ENCODE measurements around the gene WIPF2. TPM values are rescaled to one million over a fixed set of nuclear protein-coding genes. Genes with fewer than 3 reads are reported as not detected.

The WIPF2 gene
- total and polyA plus RNA-seq, 2 donors (not counting 3 experiments of a cell fraction or from before 2014, with no cell fraction given) = 8.4 to 30.4 TPM

- TF ChIP-seq JUN (IDR thresholded peaks at IDR 0.05; ENCODE audit: borderline replicate concordance, insufficient read depth, insufficient read length, low read depth) = no peak
- TF ChIP-seq POLR2A (IDR thresholded peaks at IDR 0.05; ENCODE audit: low read depth, low read length) = no peak
- TF ChIP-seq FOS (IDR thresholded peaks at IDR 0.05; ENCODE audit: borderline replicate concordance, insufficient read depth, low read length) = no peak
- no peak for TF ChIP-seq MYC (IDR thresholded peaks at IDR 0.05; ENCODE audit: low read depth, low read length)
- TF ChIP-seq CTCF (IDR thresholded peaks at IDR 0.05; ENCODE audit: extremely low read depth in 1 of 2, insufficient read depth in 1 of 2, low read depth in 1 of 2, low read length in 2 of 2) = no peak
- TF ChIP-seq GATA2 (IDR thresholded peaks at IDR 0.05; ENCODE audit: insufficient read depth, insufficient read length, low read depth, low read length) = no peak
- no peak for TF ChIP-seq EZH2 (IDR thresholded peaks at IDR 0.05; ENCODE audit: borderline replicate concordance, low read depth, low read length, severe bottlenecking)
- Histone ChIP-seq H3K36me3 (ENCODE audit: control insufficient read depth in 2 of 2, extremely low read depth in 1 of 2, insufficient read depth in 2 of 2, low read length in 2 of 2) (peaks cover 0 to 3% of the 10 kb centered on the region in 2 experiments), H3K9me1 (replicated peaks; ENCODE audit: control insufficient read depth, extremely low read depth, insufficient read depth, low read length) (no peaks in the 10 kb centered on the region), H4K20me1 (replicated peaks; ENCODE audit: control insufficient read depth, extremely low read depth, insufficient read depth, low read length) (no peaks in the 10 kb centered on the region), H3K27me3 (ENCODE audit: control insufficient read depth in 2 of 2, insufficient read depth in 2 of 2, low read length in 2 of 2) (no peaks in the 10 kb centered on the region), H3K4me1 (ENCODE audit: control insufficient read depth, extremely low read depth, insufficient read depth, low read length) (peaks cover 65% of the 10 kb centered on the region), H2AFZ (ENCODE audit: low read depth, low read length) (no peak overlapping the region), H3K4me3 (replicated peaks in 1 of 3; ENCODE audit: insufficient read depth in 1 of 3, low read depth in 1 of 3, low read length in 3 of 3) (no peak overlapping the region), H3K9me3 (replicated peaks; ENCODE audit: control insufficient read depth, insufficient read depth, low read length) (no peaks in the 10 kb centered on the region), H3K27ac (ENCODE audit: insufficient read depth, low read depth, low read length) (no peak overlapping the region), H3K79me2 (ENCODE audit: control insufficient read depth, insufficient read depth, low read length) (peaks cover 65% of the 10 kb centered on the region), H3K9ac (replicated peaks; ENCODE audit: extremely low read depth, insufficient read depth, low read length) (no peak overlapping the region), H3K4me2 (ENCODE audit: insufficient read depth, low read length) (no peak overlapping the region)
- no peak for DNase-seq (ENCODE audit: low read depth, low spot score)
- no peak for FAIRE-seq
- dilution Hi-C loops (cut with MboI; ENCODE audit: extremely low pct_ligation_motif_present, low sequenced_read_pairs) = no loop called here
- POLR2A ChIA-PET = no interaction called here
- CTCF ChIA-PET = interaction anchor here (1.1 to 3.5 kb wide), 2 partner anchors 8 to 24 kb away, joined by 6 to 13 read pairs; no protein-coding TSS in a partner anchor
- intact Hi-C loops (cut with micrococcal nuclease) = no loop called here
- BruUV-seq (replicated peaks) = no TSS peak
These were observed 108.2 kb downstream of the WIPF2 start for GRCh38 chr17:40327244-40327729.

Data from endothelial cell of umbilical vein (primary cell).